IPS-NIHi11 (cell line): Measurements from ENCODE around the gene FNBP1.

Source experiments
- DNase-seq: peaks from one replicate; pipeline ENCODE4 v3.0.0; 2012; ENCODE audit warnings: mixed read lengths, low spot score

FNBP1 gene

GRCh38 chr9:129889941-129890717 is 152.9 kb downstream of the FNBP1 start:
- DNase-seq, result peak; percentile 76

GRCh38 chr9:129889122-129889940 is 153.7 kb downstream of the FNBP1 start:
- DNase-seq, result no peak

- no peak for DNase-seq
Measured at GRCh38 chr9:129888293-129889121, 154.5 kb downstream of the FNBP1 start.

- DNase-seq, result no peak
Measured at GRCh38 chr9:129887334-129888292, 155.4 kb downstream of the FNBP1 start.

GRCh38 chr9:129886226-129887174 is 156.5 kb downstream of the FNBP1 start:
- no peak for DNase-seq

- DNase-seq, result peak; percentile 87
Measured at GRCh38 chr9:129885670-129886106, 157.3 kb downstream of the FNBP1 start.

GRCh38 chr9:129885018-129885669 is 157.8 kb downstream of the FNBP1 start:
- no peak for DNase-seq

- peak; percentile 95 for DNase-seq
Measured at GRCh38 chr9:129884220-129885017, 158.6 kb downstream of the FNBP1 start.

GRCh38 chr9:129881547-129882324 is 161.3 kb downstream of the FNBP1 start:
- no peak for DNase-seq

- DNase-seq, result no peak
Measured at GRCh38 chr9:129880654-129881546, 162.1 kb downstream of the FNBP1 start.

GRCh38 chr9:129879991-129880653 is 162.9 kb downstream of the FNBP1 start:
- DNase-seq, result no peak

- DNase-seq, result no peak
Measured at GRCh38 chr9:129879103-129879699, 163.8 kb downstream of the FNBP1 start.

GRCh38 chr9:129878291-129878690 is 164.7 kb downstream of the FNBP1 start:
- DNase-seq, result no peak

GRCh38 chr9:129876815-129877214 is 166.2 kb downstream of the FNBP1 start:
- no peak for DNase-seq

- DNase-seq, result no peak
Measured at GRCh38 chr9:129875687-129876395, 167.1 kb downstream of the FNBP1 start.
